Psoas muscle (tissue), 8 donors: ENCODE results near the gene TOPBP1. TPM values are rescaled to one million over a fixed set of nuclear protein-coding genes. Genes with fewer than 3 reads are reported as not detected.

Source experiments
- ATAC-seq, 4 donors: fragments of 200-7000 bp; cut with Tn5 transposase; one replicate each; pipeline ENCODE4 v1.9.1; 2020; ENCODE audit warnings: moderate library complexity in 3 of 4, mild to moderate bottlenecking in 2 of 4
- DNase-seq, 2 donors: peaks; one replicate each; pipeline ENCODE4 v3.0.0-alpha.2; 2020
- H3K27ac ChIP-seq: fragments of 200-600 bp; one replicate; pipeline ENCODE4 v1.8.0; 2022
- H3K27me3 ChIP-seq, 3 donors: fragments of 200-600 bp in 1 of 3; one replicate each; pipeline versions ENCODE4 v1.6.1 to v1.8.0; 2013 to 2022; ENCODE audit warnings: low read length in 2 of 3, mild to moderate bottlenecking in 2 of 3, moderate library complexity in 1 of 3; ENCODE audit not compliant: insufficient read depth in 3 of 3
- H3K36me3 ChIP-seq, 2 donors: fragments of 200-600 bp in 1 of 2; one replicate each; pipeline versions ENCODE4 v1.6.1 to v1.8.0; 2013 to 2022; ENCODE audit warnings: low read depth in 1 of 2, mild to moderate bottlenecking in 1 of 2, moderate library complexity in 1 of 2; ENCODE audit not compliant: insufficient read depth in 1 of 2
- H3K4me1 ChIP-seq: fragments of 200-600 bp; one replicate; pipeline ENCODE4 v1.8.0; 2022
- H3K4me3 ChIP-seq: fragments of 200-600 bp; one replicate; pipeline ENCODE4 v1.8.0; 2022; ENCODE audit warnings: mild to moderate bottlenecking
- H3K9me3 ChIP-seq: fragments of 200-600 bp; one replicate; pipeline ENCODE4 v1.8.0; 2022
- CTCF ChIP-seq: fragments of 200-600 bp; IDR thresholded peaks from one replicate; pipeline ENCODE4 v1.8.0; 2022; ENCODE audit warnings: antibody characterized with exemption
- WGBS, 3 donors: extraction: QIAGEN DNeasy Blood & Tissue Kit; methylation state at CpG; one replicate each; pipeline versions ENCODE4 v1.1.6 to v1.1.7; 2013; 5-methylcytosine and 5-hydroxymethylcytosine counted together
- intact Hi-C, 2 donors: fragments of 100-400 bp; cut with DNase I; formaldehyde crosslinking; loops; one replicate each; pipeline versions ENCODE4 v1.11.0 to v1.14.2; 2022
- polyA plus RNA-seq, 3 donors: library from polyadenylated mRNA; stranded (reverse); fragments of 200-250 nt; gene quantifications; one replicate each; pipeline ENCODE4 v1.2.3, GENCODE V29; 2013
- total RNA-seq, 4 donors: library from RNA; stranded (reverse); fragmentation: NEBNext Ultra II Directional in 2 of 4; extraction: Animal tissue kit (Norgen Biotek cat#: 25700) in 2 of 4; gene quantifications; one replicate each; pipeline versions ENCODE4 v1.2.1 to v1.2.4, GENCODE V29; 2021 to 2023
- donor health status: healthy with polysubstance abuse.
- donor health status: DM: no; HTN: no; CAD: no; lungs with moderate emphysema.
- donor health status: Bipolar disorder and iron deficiency.
- donor health status: healthy.
- donor health status: DM: yes; HTN: yes; CAD: no.
- donor health status: DM: no; HTN: no; CAD: no.
- donor health status: DM: no; HTN: no; CAD: no.
- donor health status: DM: yes; HTN: yes; CAD: no.

TOPBP1 gene
- total and polyA plus RNA-seq, 7 donors: 5.7 to 10.5 (median 7.4) TPM

GRCh38 chr3:133629146-133629545 lies 32.6 kb downstream of the TOPBP1 start:
- peaks cover 3 to 66% of the 10 kb centered on the region in 2 donors for H3K36me3 ChIP-seq
- no peak overlapping the region for H3K27ac ChIP-seq
- H3K9me3 ChIP-seq: no peaks in the 10 kb centered on the region
- no peak for TF ChIP-seq CTCF
- no peak for ATAC-seq
- DNase-seq: no peak
- H3K27me3 ChIP-seq: no peaks in the 10 kb centered on the region
- intact Hi-C loops: no loop called here
- no peak overlapping the region for H3K4me3 ChIP-seq
- H3K4me1 ChIP-seq: no peaks in the 10 kb centered on the region
- WGBS, 3 donors: 87 to 94% (median 87%) methylated on average over 2 of the region's 2 CpGs

GRCh38 chr3:133627789-133628188 lies 34.0 kb downstream of the TOPBP1 start:
- Histone ChIP-seq H3K9me3 (no peaks in the 10 kb centered on the region), H3K4me3 (no peak overlapping the region), H3K36me3 (peaks cover 0 to 66% of the 10 kb centered on the region in 2 donors), H3K27me3 (no peaks in the 10 kb centered on the region), H3K4me1 (no peaks in the 10 kb centered on the region), H3K27ac (no peak overlapping the region)
- ATAC-seq (no peak), DNase-seq (no peak)
- no peak for TF ChIP-seq CTCF
- intact Hi-C loops: no loop called here

- H3K9me3 ChIP-seq: no peaks in the 10 kb centered on the region
- no peak for TF ChIP-seq CTCF
- DNase-seq: no peak
- no peaks in the 10 kb centered on the region for H3K27me3 ChIP-seq
- intact Hi-C loops: no loop called here
- ATAC-seq: no peak
- no peak overlapping the region for H3K27ac ChIP-seq
- no peaks in the 10 kb centered on the region for H3K4me1 ChIP-seq
- H3K4me3 ChIP-seq: no peak overlapping the region
- peaks cover 0 to 81% of the 10 kb centered on the region in 2 donors for H3K36me3 ChIP-seq
- WGBS, 3 donors: 95 to 97% (median 96%) methylated on average over 13 of the region's 13 CpGs
These were observed 41.5 kb downstream of the TOPBP1 start for GRCh38 chr3:133620066-133620784.

- ATAC-seq (no peak), DNase-seq (no peak)
- peaks cover 0 to 73% of the 10 kb centered on the region in 2 donors for H3K36me3 ChIP-seq
- intact Hi-C loops: no loop called here
- no peak overlapping the region for H3K27ac ChIP-seq
- no peak for TF ChIP-seq CTCF
- no peaks in the 10 kb centered on the region for H3K27me3 ChIP-seq
- H3K9me3 ChIP-seq: no peaks in the 10 kb centered on the region
- WGBS, 3 donors: 95 to 100% (median 97%) methylated on average over 2 of the region's 2 CpGs
- H3K4me3 ChIP-seq: no peak overlapping the region
- H3K4me1 ChIP-seq: no peaks in the 10 kb centered on the region
These were observed 50.2 kb downstream of the TOPBP1 start for GRCh38 chr3:133611534-133611933.

- ATAC-seq: no peak
- Histone ChIP-seq H3K27ac (no peak overlapping the region), H3K4me1 (no peaks in the 10 kb centered on the region), H3K4me3 (no peak overlapping the region), H3K36me3 (peaks cover 0 to 61% of the 10 kb centered on the region in 2 donors), H3K27me3 (no peaks in the 10 kb centered on the region), H3K9me3 (no peaks in the 10 kb centered on the region)
- no peak for TF ChIP-seq CTCF
- intact Hi-C loops: no loop called here
- DNase-seq: no peak
These were observed 51.7 kb downstream of the TOPBP1 start for GRCh38 chr3:133610031-133610430.
